CD4-positive, alpha-beta T cell treated with Interleukin-10 for 1 hour (primary cell): ENCODE data around the gene CD81.

Experiments used
- DNase-seq: peaks from one replicate; pipeline ENCODE4 v3.0.0-alpha.2; 2020

The CD81 gene

GRCh38 chr11:2408671-2409070 is 31.6 kb downstream of the CD81 start:
- DNase-seq: no peak

GRCh38 chr11:2409126-2409525 is 32.0 kb downstream of the CD81 start:
- DNase-seq: no peak

GRCh38 chr11:2409611-2410468 is 32.7 kb downstream of the CD81 start:
- no peak for DNase-seq

- DNase-seq: no peak
Measured at GRCh38 chr11:2410616-2411015, 33.5 kb downstream of the CD81 start.

GRCh38 chr11:2411446-2412305 is 34.6 kb downstream of the CD81 start:
- no peak for DNase-seq

GRCh38 chr11:2412323-2412722 is 35.2 kb downstream of the CD81 start:
- no peak for DNase-seq

GRCh38 chr11:2413742-2414579 is 36.9 kb downstream of the CD81 start:
- no peak for DNase-seq

- no peak for DNase-seq
Measured at GRCh38 chr11:2414616-2415015, 37.5 kb downstream of the CD81 start.

GRCh38 chr11:2415171-2415570 is 38.1 kb downstream of the CD81 start:
- DNase-seq: no peak

- no peak for DNase-seq
Measured at GRCh38 chr11:2415601-2416380, 38.7 kb downstream of the CD81 start.

- no peak for DNase-seq
Measured at GRCh38 chr11:2416765-2417164, 39.7 kb downstream of the CD81 start.

- no peak for DNase-seq
Measured at GRCh38 chr11:2417856-2418692, 41.0 kb downstream of the CD81 start.

GRCh38 chr11:2418693-2419360 is 41.7 kb downstream of the CD81 start:
- DNase-seq: no peak

- peak; percentile 70 for DNase-seq
Measured at GRCh38 chr11:2419638-2420501, 42.8 kb downstream of the CD81 start.

- DNase-seq: peak; percentile 72
Measured at GRCh38 chr11:2420502-2421225, 43.6 kb downstream of the CD81 start.

GRCh38 chr11:2421226-2421994 is 44.3 kb downstream of the CD81 start:
- DNase-seq: no peak

- no peak for DNase-seq
Measured at GRCh38 chr11:2421996-2422395, 44.9 kb downstream of the CD81 start.
